SK-N-MC (cell line): ENCODE results near the gene BEAN1.
"Not testable (repeated sequence)": the region's sequence is repeated elsewhere in the genome, so short reads cannot be mapped to it uniquely, and the experiment has no call there.

Source experiments
- EZH2 ChIP-seq: fragments of 200-600 bp; sonication (generic); IDR thresholded peaks from one replicate; pipeline ENCODE4 v1.6.1; 2017; ENCODE audit warnings: antibody characterized with exemption
- FOXP2 ChIP-seq: optimal IDR thresholded peaks from 2 replicates; pipeline ENCODE3; 2011; ENCODE audit warnings: mild to moderate bottlenecking, moderate library complexity; ENCODE audit not compliant: insufficient read depth; ENCODE audit errors: extremely low read length, control extremely low read depth
- POLR2AphosphoS5 ChIP-seq: IDR thresholded peaks from 2 replicates; pipeline ENCODE4 v1.6.1; 2012; ENCODE audit warnings: mild to moderate bottlenecking, low read depth, low read length, borderline replicate concordance

GRCh38 chr16:66514980-66515595 is 88.0 kb downstream of the BEAN1 start:
- TF ChIP-seq POLR2AphosphoS5, EZH2, FOXP2: not testable (repeated sequence)
